ENCODE data around the gene PLCG2. TPM values are rescaled to one million over a fixed set of nuclear protein-coding genes. Genes with fewer than 3 reads are reported as not detected.

The PLCG2 gene
- total RNA-seq, 1 experiment from 2014 or later: 6.0 TPM

- no peaks in the 10 kb centered on the region for H3K79me2 ChIP-seq (ENCODE audit: insufficient read depth, low read length)
- no peak overlapping the region for H3K56ac ChIP-seq (ENCODE audit: insufficient read length, low read depth, low read length)
- Mint-ChIP-seq H3K4me1 (0 out of 4 replicates have a peak, but pooled peaks cover 0 to 4% of the 10 kb centered on the region in 2 experiments), H3K4me3 (no peak overlapping the region), H3K27me3 (ENCODE audit: low read depth) (no peaks in the 10 kb centered on the region; the same call in 1 of the 2 replicates), H3K27ac (no peak overlapping the region), H3K9me3 (peaks cover 24 to 28% of the 10 kb centered on the region in 2 experiments), H3K36me3 (ENCODE audit: insufficient read depth in 1 of 3, low read depth in 3 of 3) (peaks cover 5 to 23% (median 10%) of the 10 kb centered on the region in 3 experiments)
- no peak overlapping the region for H3K4me2 ChIP-seq (ENCODE audit: insufficient read depth, insufficient read length, low read length)
- H2BK12ac ChIP-seq (ENCODE audit: insufficient read length, low read depth, low read length): no peak overlapping the region
- no peak overlapping the region for H2BK15ac ChIP-seq (ENCODE audit: low read depth, low read length)
- no peak overlapping the region for H4K91ac ChIP-seq (ENCODE audit: insufficient read length, low read depth, low read length)
- TF ChIP-seq CTCF (conservative IDR thresholded peaks at IDR 0.05): no peak
- no peak overlapping the region for H4K8ac ChIP-seq (replicated peaks; ENCODE audit: insufficient read length, low read depth, low read length)
- no peak overlapping the region for H2AFZ ChIP-seq (ENCODE audit: low read length)
- H2AK5ac ChIP-seq (ENCODE audit: insufficient read length, low read length): no peak overlapping the region
- no CpG with 5 or more reads among the region's 5 CpGs for WGBS (ENCODE audit: extremely low coverage, insufficient read length, low lambda C conversion rate)
- H3K27ac ChIP-seq (ENCODE audit: insufficient read length, low read depth, low read length): no peak overlapping the region
- no peak overlapping the region for H3K23ac ChIP-seq (ENCODE audit: insufficient read length, low read depth, low read length)
- H3K4ac ChIP-seq (ENCODE audit: low read depth, low read length): no peak overlapping the region
- H3K4me1 ChIP-seq (ENCODE audit: insufficient read depth, low read length): no peaks in the 10 kb centered on the region
- no peaks in the 10 kb centered on the region for H3K79me1 ChIP-seq (ENCODE audit: insufficient read depth, low read depth, low read length, poor library complexity, severe bottlenecking)
- H3K18ac ChIP-seq (ENCODE audit: insufficient read length, low read depth, low read length): no peak overlapping the region
- H3K9ac ChIP-seq (ENCODE audit: extremely low read depth, insufficient read length, low read length): no peak overlapping the region
- H2BK20ac ChIP-seq (ENCODE audit: low read depth, low read length, poor library complexity, severe bottlenecking): no peak overlapping the region
- H3K27me3 ChIP-seq (ENCODE audit: insufficient read depth, low read length): no peaks in the 10 kb centered on the region
- peaks cover 5% of the 10 kb centered on the region for H3K9me3 ChIP-seq (ENCODE audit: control insufficient read depth, low read depth, low read length)
- no peak overlapping the region for H3T11ph ChIP-seq (ENCODE audit: low read length)
- peaks cover under 1% of the 10 kb centered on the region for H3K23me2 ChIP-seq (ENCODE audit: insufficient read length, low read depth, low read length, poor library complexity, severe bottlenecking)
- DNase-seq: no peak
- H4K20me1 ChIP-seq (ENCODE audit: control insufficient read depth, insufficient read depth, insufficient read length): no peaks in the 10 kb centered on the region
- no peak overlapping the region for H2BK120ac ChIP-seq (ENCODE audit: low read depth, low read length, poor library complexity, severe bottlenecking)
- no peak overlapping the region for H2BK5ac ChIP-seq (ENCODE audit: insufficient read length, low read length)
- no peak overlapping the region for H3K14ac ChIP-seq (ENCODE audit: insufficient read depth, low read length)
- H4K5ac ChIP-seq (ENCODE audit: insufficient read length, low read depth, low read length): no peak overlapping the region
Observed at GRCh38 chr16:81967358-81967757, 188.3 kb downstream of the PLCG2 start.
